ENCODE results near the gene MMP25.
"Not testable (repeated sequence)": the region's sequence is repeated elsewhere in the genome, so short reads cannot be mapped to it uniquely, and the experiment has no call there.

Gene MMP25

GRCh38 chr16:3056336-3057180 is 10.2 kb downstream of the MMP25 start:
- no peak for DNase-seq (ENCODE audit: low spot score)

DNA sequence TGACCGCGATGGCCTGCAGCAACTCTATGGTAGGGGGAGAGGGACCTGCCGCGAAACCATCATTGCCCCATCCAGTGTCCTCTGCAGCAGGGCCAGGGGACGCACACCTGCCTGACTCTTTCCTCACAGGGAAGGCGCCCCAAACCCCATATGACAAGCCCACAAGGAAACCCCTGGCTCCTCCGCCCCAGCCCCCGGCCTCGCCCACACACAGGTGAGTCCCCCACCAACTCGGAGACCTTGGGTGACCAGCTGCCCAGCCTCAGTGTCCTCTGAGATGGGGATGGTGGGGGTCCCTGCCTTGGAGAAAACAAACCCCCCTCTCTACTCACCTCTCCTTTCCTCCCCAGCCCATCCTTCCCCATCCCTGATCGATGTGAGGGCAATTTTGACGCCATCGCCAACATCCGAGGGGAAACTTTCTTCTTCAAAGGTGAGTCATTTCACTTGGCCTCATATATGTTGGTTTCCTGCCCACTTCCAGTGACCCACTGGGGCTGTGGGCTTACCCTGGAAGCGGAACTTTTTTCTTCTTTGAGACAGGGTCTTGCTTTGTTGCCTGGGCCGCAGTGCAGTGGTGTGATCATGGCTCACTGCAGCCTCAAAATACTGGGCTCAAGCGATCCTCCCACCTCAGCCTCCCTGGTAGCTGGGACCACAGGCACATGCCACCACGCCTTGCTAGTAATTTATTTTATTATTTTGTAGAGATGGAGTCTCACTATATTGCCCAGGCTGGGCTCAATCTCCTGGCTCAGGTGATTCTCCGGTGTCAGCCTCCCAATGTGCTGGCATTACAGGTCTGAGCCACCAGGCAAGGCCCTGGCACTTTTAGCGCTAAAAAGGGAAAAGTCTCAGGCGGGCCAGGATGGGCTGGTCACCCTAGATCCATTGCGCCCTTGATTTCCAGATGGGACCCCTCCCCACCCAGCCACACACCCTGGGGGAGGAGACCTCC is 11.1 kb downstream of the MMP25 start:
- no peak for DNase-seq (ENCODE audit: low spot score)

GRCh38 chr16:3058139-3059030 is 12.0 kb downstream of the MMP25 start:
- DNase-seq (ENCODE audit: low spot score) = no peak

DNA sequence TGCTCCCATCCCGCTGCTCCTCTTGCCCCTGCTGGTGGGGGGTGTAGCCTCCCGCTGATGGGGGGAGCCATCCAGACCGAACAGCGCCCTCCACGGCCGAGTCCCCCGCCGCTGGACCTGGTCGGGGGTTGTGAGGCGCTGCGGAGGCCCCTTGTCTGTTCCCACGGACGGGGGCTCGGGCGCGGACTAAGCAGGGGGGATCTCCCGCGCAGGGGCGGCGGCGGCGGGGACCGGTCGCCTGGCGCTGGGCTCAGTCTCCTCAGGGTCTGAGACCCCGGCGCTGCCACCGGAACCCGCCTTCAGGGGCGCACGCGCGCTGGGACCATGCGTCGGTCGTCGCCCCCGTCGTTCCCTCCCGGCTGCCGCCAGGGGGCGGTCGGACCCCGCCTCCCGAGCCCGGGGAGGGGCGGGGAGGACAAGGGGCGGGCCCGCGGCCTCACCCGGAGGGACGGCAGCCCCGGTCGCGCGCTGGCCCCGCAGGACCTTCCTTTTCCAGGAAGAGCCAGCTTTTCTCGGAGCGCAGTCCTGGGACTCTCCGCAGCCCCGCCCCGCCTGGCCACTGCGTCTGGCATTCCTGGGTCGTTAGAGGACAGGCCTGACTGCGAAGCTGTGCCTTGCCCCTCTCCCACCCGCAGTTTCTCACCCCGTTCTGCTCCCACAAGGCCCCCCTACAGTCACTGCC is 12.8 kb downstream of the MMP25 start:
- peak; percentile 93 for DNase-seq (ENCODE audit: low spot score)

DNA sequence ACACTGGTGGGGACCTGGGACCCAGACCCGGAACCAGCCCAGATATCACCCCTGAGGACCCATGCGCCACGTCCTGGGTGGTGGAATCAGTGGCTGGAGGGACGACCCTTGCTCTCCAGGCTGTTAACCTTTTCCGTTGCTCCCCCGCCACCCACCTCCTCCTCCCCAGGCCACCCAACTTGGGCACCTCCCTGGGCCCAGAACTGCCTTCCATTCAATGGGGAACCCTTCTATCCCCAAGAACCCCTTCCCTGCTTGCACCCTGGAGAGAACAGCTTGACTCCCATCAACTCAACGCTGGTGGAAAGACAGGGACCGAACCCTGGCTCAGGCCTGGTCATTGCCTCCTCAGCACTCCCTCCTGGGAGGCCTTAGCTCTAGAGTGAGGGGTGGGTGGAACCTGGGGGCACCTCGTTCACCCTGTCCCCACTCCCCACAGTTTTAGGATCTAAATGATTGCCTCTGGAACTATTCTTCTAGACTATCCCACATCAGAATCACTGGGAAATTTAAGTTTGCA is 13.4 kb downstream of the MMP25 start:
- DNase-seq (ENCODE audit: low spot score) = no peak

DNA sequence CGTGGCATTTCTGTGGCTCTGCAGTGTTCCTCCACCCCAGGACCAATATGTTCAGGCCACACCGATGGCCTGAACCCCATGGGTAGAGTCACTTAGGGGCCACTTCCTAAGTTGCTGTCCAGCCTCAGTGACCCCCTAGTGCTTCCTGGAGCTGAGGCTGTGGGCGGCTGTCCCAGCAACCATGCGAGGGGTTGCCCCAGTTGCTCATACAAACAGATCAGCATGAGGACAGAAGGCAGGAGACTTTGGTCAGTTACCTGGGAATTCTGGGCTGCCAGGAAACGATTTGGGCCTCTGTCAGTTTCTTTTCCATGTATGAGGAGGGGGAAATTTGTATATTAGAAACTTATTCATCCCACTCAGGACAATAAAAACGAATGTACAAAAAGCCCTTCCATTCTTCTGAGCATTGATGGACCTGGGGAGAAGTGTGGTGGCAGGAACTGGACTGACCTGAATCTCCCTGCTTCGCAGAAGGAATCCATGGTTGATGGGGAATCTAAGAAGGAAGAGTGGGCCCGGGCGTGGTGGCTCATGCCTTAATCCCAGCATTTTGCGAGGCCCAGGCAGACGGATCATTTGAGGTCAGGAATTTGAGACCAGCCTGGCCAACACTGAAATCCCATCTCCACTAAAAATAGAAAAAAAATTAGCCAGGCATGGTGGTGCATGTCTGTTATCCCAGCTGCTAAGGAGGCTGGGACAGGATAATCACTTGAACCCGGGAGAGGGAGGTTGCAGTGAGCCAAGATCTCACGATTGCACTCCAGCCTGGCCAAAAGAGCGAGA is 14.2 kb downstream of the MMP25 start:
- no peak for DNase-seq (ENCODE audit: low spot score)

DNA sequence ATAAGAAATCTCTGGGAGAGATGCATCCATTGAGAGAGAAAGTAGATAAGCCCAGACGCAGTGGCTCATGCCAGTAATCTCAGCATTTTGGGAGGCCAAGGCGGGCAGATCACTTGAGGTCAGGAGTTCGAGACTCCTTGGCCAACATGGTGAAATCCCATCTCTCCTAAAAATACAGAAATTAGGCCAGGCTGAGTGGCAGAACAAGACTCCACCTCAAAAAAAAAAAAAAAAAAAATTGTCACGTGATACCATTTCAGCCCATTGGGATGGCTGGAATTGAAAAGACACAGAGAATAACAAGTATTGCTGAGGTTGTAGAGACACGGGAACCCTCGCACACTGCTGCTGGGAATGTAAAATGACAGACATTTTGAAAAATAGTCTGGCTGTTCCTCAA is 16.2 kb downstream of the MMP25 start:
- DNase-seq (ENCODE audit: low spot score) = no peak

DNA sequence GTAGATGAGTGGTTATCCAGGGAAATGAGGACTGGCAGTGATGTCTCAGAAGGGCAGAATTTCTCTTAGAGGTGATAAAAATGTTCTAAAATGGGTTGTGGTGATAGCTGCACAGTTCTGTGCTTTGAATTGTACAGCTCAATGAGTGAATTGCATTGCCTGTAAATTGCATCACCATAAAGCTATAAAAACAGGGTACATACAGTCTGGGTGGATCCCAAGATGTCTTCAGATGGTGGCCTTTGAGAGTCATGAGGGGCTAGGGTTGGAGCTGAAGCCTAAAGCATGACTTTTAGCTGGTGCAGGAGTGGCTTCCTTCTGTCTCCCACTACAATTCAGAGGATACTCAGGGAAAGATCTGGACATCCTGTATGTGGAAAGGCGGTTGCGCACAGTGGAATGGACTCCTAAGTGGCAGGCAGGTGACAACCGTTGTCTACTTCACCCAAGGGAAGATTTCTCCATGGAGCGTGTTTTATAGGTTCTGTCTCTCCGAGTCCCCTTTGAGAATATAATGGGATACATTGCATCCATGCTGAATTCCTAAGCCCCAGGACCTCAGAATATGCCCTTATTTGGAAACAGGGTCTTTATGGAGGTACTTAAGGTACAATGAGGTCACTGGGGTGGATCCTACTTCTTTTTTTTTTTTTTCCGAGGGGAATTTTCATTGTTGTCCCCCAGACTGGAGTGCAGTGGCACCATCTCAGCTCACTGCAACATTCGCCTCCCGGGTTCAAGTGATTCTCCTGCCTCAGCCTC is 17.4 kb downstream of the MMP25 start:
- no peak for DNase-seq (ENCODE audit: low spot score)

GRCh38 chr16:3065069-3065741 is 18.8 kb downstream of the MMP25 start, which contains the start of gene IL32:
Gene IL32 (plus strand): TSS chr16:3065640. CDS start chr16:3065812, 172 bp downstream.
- DNase-seq (ENCODE audit: low spot score) = no peak

GRCh38 chr16:3065742-3066439 is 19.5 kb downstream of the MMP25 start:
- no peak for DNase-seq (ENCODE audit: low spot score)

GRCh38 chr16:3066440-3066748 is 20.0 kb downstream of the MMP25 start:
- DNase-seq (ENCODE audit: low spot score) = no peak

- no peak for DNase-seq (ENCODE audit: low spot score)
Observed at GRCh38 chr16:3068487-3068886, 22.1 kb downstream of the MMP25 start.

- DNase-seq (ENCODE audit: low spot score) = not testable (repeated sequence)
Observed at GRCh38 chr16:3069146-3069545, 22.8 kb downstream of the MMP25 start.

DNA sequence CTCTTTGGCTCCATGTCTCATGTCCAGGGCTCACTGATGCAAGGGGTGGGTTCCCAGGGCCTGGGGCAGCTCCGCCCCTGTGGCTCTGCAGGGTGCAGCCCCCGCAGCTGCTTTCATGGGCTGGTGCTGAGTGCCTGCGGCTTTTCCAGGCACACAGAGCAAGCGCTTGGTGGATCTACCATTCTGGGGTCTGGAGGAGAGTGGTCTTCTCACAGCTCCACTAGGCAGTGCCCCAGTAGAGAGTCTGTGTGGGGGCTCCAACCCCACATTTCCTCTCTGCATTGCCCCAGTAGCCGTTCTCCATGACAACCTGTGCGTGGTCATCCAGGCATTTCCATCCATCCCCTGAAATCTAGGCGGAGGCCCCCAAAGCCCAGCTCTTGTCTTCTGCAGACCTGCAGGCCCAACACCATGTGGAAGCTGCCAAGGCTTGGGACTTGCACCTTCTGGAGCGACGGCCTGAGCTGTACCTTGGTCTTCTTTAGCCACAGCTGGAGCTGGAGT is 24.3 kb downstream of the MMP25 start:
- no peak for DNase-seq (ENCODE audit: low spot score)

DNA sequence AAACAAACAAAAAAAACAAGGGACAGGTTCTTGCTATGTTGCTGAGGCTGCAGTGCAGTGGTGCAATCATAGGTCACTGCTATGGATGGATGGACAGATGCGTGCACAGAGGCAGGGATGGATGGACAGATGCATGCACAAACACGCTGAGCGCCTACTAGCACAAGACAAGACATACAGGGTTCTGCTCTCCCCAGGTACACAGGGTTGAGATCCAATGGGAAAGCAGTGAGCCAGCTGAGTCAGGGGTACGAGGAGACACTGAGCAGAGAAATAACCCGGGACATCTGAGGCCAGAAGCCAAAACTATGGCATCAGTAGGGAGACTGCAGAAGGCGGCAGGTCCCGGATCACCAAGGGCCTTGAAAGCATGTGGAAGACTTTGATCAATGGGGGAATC is 25.3 kb downstream of the MMP25 start:
- DNase-seq (ENCODE audit: low spot score) = no peak

GRCh38 chr16:3072148-3072547 is 25.8 kb downstream of the MMP25 start:
- DNase-seq (ENCODE audit: low spot score) = not testable (repeated sequence)

DNA sequence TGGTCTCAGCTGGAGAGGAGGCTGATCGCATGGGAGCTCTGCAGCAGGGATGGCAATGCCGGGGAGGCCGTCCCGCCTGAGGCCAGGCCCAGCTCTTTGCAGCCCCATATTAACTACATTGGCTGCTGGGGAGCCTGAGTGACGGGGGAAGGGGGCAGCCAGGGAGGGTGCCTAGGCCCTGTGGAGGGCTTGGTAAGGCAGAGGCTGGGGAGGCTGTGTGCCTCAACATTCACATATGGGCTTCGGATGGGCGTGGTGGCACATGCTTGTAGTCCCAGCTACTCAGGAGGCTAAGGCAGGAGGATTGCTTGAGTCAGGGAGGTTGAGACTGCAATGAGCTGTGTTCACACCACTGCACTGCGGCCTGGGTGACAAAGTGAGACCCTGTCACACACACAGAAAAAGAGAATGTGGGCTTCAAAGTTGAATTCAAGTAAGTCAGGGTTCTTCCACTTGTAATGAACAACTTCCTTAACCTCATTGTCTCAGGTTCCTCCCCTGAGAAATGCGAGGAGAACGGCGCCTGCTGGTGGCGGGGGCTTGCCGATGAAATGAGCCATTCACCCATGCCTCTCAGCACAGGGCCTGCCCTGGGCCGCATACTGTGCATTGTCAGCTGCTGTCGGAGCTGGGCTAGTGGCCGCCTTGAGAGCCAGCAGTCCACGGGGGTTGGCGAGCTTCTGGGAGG is 26.4 kb downstream of the MMP25 start:
- DNase-seq (ENCODE audit: low spot score) = not testable (repeated sequence)

Measured in left forelimb (tissue), 1 donor.